GM12875 (cell line): ENCODE data around the gene REEP5.
"Not testable (repeated sequence)": the region's sequence is repeated elsewhere in the genome, so short reads cannot be mapped to it uniquely, and the experiment has no call there.

ENCODE experiments used
- H3K4me3 ChIP-seq: one replicate; pipeline ENCODE4 v1.5.1; 2011; ENCODE audit warnings: low read depth, low read length, control low read depth
- TF ChIP-seq, protein P1 (sequence below): IDR thresholded peaks from 2 replicates; pipeline ENCODE4 v1.5.1; 2011; ENCODE audit warnings: low read depth, mild to moderate bottlenecking, control low read depth, inconsistent platforms, low read length, moderate library complexity, borderline replicate concordance; ENCODE audit not compliant: insufficient read depth

REEP5 gene

DNA sequence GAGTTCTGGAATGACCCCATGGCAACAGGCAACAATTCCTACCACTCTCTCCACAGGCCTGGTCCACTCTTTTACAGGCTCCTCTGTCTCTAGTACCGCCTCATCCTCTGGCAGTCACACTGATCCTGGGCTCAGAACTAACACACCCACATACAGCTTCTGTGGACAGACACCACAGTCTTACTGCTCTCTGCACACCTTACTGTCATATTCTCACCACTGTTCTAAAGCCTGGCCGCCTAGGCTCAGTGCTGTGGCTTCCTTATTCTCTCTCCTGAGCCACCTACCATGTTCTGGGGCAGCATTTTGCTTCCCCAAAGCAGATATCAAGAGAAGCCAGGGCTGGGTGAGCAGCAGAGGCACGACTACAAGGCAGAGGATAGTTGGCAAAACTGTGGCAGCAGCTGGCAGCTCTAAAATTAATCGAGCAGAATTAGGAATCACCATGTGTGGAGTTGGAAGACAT lies 14.8 kb downstream of the REEP5 start:
- TF ChIP-seq, protein P1, sequence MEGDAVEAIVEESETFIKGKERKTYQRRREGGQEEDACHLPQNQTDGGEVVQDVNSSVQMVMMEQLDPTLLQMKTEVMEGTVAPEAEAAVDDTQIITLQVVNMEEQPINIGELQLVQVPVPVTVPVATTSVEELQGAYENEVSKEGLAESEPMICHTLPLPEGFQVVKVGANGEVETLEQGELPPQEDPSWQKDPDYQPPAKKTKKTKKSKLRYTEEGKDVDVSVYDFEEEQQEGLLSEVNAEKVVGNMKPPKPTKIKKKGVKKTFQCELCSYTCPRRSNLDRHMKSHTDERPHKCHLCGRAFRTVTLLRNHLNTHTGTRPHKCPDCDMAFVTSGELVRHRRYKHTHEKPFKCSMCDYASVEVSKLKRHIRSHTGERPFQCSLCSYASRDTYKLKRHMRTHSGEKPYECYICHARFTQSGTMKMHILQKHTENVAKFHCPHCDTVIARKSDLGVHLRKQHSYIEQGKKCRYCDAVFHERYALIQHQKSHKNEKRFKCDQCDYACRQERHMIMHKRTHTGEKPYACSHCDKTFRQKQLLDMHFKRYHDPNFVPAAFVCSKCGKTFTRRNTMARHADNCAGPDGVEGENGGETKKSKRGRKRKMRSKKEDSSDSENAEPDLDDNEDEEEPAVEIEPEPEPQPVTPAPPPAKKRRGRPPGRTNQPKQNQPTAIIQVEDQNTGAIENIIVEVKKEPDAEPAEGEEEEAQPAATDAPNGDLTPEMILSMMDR: no peak
- no peak overlapping the region for H3K4me3 ChIP-seq

DNA sequence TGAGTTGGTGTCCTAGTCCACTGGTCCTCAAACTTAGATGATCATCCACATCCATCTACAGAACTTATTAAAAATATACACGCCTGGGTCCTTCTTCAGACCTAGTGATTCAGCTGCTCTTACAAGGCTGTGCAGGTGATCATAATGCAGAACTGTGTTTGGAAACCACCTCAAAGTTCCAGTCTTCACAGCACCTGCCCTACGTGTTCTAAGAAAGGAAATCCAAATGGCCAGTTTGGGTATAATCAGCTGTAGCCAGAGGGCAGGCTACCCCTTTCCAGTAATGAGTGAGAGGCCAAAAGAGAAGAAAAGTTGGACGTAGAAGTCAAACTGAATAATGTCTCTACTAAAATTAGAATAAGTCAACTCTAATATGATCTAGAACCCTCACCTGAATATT lies 15.4 kb downstream of the REEP5 start:
- no peak overlapping the region for H3K4me3 ChIP-seq
- TF ChIP-seq, protein P1: no peak

DNA sequence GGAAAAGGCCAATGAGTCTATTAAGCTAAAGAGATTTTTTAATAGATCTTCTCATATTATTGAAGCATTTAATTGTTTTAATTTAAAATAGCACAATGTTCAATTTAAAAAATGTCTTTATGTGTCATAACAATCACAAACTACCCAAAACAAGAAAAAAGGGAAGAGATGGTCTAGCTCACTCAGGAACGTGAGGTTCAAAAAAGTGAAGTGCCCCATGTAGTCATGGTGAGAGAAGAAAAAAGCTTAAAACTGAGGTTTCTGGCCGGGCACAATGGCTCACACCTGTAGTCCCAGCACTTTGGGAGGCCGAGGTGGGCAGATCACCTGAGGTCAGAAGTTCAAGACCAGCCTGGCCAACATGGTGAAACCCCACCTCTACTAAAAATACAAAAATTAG lies 17.0 kb downstream of the REEP5 start:
- not testable (repeated sequence) for H3K4me3 ChIP-seq

DNA sequence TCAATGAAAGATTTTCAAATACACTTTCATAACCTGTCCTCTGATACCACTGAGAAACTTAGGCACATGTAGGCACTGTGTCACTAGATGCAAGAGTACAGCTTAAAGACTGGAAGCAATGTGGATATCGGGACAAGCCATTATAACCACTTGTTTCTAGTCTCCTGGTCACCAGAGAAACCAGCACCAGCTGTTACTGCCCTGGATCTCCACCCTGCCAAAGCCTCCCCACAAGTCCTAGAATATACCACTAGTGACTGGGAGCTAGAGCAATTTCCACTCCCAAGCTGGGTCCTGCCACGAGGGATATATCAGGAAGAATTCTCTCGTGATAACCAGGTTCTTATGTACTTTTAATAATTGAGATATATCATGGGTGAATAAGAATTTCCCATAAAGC lies 19.5 kb downstream of the REEP5 start:
- H3K4me3 ChIP-seq: no peak overlapping the region
- TF ChIP-seq, protein P1: no peak

DNA sequence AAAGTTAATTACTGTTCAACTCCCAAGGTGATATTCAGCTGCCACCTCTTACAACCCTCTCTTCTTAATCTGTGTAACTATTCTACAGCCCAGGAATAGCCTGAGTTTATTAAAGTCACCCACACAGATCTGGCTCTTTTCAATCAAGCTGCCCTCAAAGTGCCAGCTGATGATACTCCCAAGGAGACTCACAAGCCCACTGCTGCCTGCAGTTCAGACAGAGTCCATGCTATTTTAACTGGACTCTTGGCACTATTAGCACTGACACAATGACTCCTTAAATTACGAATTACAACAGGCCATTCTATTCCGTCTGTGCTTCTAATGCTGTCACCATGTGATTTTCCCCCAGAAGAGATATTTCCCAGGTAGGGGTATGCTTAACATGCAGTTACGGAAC lies 26.3 kb downstream of the REEP5 start:
- H3K4me3 ChIP-seq: no peak overlapping the region
- TF ChIP-seq, protein P1: no peak

DNA sequence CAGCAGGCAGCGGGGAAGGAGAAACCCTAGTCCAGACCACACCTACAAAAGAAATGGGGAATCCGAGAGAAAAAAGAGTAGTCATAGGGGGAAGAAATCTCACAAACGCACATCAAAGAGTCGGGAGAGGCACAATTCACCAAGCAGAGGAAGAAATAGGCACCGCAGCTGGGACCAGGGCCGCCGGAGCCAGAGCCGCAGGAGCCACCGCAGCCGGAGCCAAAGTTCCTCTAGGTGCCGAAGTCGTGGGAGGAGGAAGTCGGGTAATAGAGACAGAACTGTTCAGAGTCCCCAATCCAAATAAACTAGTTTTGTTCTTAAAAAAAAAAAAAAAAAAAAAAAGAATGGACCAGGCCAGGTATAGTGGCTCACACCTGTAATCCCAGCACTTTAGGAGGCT lies 29.3 kb downstream of the REEP5 start:
- H3K4me3 ChIP-seq: no peak overlapping the region
- TF ChIP-seq, protein P1: no peak

DNA sequence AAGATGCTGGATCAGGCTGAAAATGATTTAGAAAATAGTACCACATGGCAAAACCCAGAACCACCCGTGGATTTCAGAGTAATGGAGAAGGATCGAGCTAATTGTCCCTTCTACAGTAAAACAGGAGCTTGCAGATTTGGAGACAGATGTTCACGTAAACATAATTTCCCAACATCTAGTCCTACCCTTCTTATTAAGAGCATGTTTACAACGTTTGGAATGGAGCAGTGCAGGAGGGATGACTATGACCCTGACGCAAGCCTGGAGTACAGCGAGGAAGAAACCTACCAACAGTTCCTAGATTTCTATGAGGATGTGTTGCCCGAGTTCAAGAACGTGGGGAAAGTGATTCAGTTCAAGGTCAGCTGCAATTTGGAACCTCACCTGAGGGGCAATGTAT lies 30.0 kb downstream of the REEP5 start:
- H3K4me3 ChIP-seq: not testable (repeated sequence)

DNA sequence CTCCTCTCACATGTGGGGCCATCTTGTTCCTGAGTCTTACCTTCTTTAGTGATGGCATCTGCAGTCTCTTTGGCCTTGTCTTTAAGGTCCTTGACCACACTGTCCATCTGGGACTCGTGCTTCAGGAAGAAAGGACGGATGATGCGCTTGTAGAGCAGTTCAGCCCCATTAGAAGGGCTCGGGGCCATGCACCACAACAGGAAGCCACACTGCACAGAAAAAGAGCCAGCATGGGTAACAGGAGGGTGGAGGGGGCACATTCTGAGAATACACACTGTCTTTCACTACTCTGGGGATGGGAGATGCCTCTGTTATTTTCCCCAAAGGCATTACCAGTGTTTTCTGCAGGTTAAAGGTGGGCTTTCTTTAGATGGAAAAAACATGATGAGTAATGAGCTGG lies 35.1 kb downstream of the REEP5 start:
- no peak overlapping the region for H3K4me3 ChIP-seq
- TF ChIP-seq, protein P1: no peak
